Measurements from ENCODE around the gene TRAPPC3L. TPM values are rescaled to one million over a fixed set of nuclear protein-coding genes. Genes with fewer than 3 reads are reported as not detected.

The TRAPPC3L gene
- total and polyA plus RNA-seq, 9 of the 15 experiments (the other 6 are each of a cell fraction or from before 2014, with no cell fraction given) = not detected

GRCh38 chr6:116475141-116475540 is 70.3 kb downstream of the TRAPPC3L start:
- 0% methylated on average over 1 of the region's 1 CpG for WGBS (ENCODE audit: insufficient coverage, low coverage, missing lambda C conversion rate)
- TF ChIP-seq RNF219 (CRISPR knock-in tag; IDR thresholded peaks at IDR 0.05) = no peak
- TF ChIP-seq TBP (optimal IDR thresholded peaks at IDR 0.05; ENCODE audit: low read depth, low read length) = peak; percentile 13
- TF ChIP-seq NFATC3 (IDR thresholded peaks at IDR 0.05) = no peak
- no peak for TF ChIP-seq NONO (IDR thresholded peaks at IDR 0.05; ENCODE audit: low read depth in 2 of 2, low read length in 1 of 2)
- TF ChIP-seq, protein P1, sequence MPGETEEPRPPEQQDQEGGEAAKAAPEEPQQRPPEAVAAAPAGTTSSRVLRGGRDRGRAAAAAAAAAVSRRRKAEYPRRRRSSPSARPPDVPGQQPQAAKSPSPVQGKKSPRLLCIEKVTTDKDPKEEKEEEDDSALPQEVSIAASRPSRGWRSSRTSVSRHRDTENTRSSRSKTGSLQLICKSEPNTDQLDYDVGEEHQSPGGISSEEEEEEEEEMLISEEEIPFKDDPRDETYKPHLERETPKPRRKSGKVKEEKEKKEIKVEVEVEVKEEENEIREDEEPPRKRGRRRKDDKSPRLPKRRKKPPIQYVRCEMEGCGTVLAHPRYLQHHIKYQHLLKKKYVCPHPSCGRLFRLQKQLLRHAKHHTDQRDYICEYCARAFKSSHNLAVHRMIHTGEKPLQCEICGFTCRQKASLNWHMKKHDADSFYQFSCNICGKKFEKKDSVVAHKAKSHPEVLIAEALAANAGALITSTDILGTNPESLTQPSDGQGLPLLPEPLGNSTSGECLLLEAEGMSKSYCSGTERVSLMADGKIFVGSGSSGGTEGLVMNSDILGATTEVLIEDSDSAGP (CRISPR knock-in tag; IDR thresholded peaks at IDR 0.05) = no peak
- TF ChIP-seq, protein P2, sequence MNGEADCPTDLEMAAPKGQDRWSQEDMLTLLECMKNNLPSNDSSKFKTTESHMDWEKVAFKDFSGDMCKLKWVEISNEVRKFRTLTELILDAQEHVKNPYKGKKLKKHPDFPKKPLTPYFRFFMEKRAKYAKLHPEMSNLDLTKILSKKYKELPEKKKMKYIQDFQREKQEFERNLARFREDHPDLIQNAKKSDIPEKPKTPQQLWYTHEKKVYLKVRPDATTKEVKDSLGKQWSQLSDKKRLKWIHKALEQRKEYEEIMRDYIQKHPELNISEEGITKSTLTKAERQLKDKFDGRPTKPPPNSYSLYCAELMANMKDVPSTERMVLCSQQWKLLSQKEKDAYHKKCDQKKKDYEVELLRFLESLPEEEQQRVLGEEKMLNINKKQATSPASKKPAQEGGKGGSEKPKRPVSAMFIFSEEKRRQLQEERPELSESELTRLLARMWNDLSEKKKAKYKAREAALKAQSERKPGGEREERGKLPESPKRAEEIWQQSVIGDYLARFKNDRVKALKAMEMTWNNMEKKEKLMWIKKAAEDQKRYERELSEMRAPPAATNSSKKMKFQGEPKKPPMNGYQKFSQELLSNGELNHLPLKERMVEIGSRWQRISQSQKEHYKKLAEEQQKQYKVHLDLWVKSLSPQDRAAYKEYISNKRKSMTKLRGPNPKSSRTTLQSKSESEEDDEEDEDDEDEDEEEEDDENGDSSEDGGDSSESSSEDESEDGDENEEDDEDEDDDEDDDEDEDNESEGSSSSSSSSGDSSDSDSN (IDR thresholded peaks at IDR 0.05; ENCODE audit: borderline replicate concordance in 1 of 2, low read depth in 2 of 2, low read length in 2 of 2) = no peak
- ChIA-PET CTCF (ENCODE audit: low intra/inter-chr PET ratio) (no interaction called here), POLR2A (interaction anchor here (0.7 kb wide), 1 partner anchor 10 kb away, joined by 3 read pairs; no protein-coding TSS in a partner anchor)
- H3K27me3 ChIP-seq (ENCODE audit: control insufficient read depth in 2 of 2, insufficient read depth in 2 of 2, low read length in 2 of 2) = no peaks in the 10 kb centered on the region
- in situ Hi-C loops (cut with MboI) = no loop called here
- H3K79me2 ChIP-seq (ENCODE audit: control insufficient read depth, insufficient read depth, low read length) = no peaks in the 10 kb centered on the region
- no TSS peak for BruUV-seq (replicated peaks)
- no peaks in the 10 kb centered on the region for H3K9me1 ChIP-seq (ENCODE audit: control insufficient read depth, insufficient read depth, low read length)
- no peaks in the 10 kb centered on the region for H3K36me3 ChIP-seq (ENCODE audit: control insufficient read depth, insufficient read depth, low read length)
- H3K9me3 ChIP-seq (replicated peaks; ENCODE audit: control insufficient read depth, insufficient read depth, low read depth, low read length) = no peaks in the 10 kb centered on the region
- no peak overlapping the region for H3K9ac ChIP-seq (ENCODE audit: insufficient read depth in 1 of 2, low read depth in 2 of 2, low read length in 2 of 2)
- peak overlapping the region; percentile 81 for H2AFZ ChIP-seq (ENCODE audit: low read depth, low read length)
- no peak overlapping the region for H3K4me3 ChIP-seq
- intact Hi-C loops (cut with micrococcal nuclease) = no loop called here
- peak; percentile 69 for FAIRE-seq
- peak; percentile 54; the same call in 2 of the 3 replicates for ATAC-seq
- no peak overlapping the region for H3K4me2 ChIP-seq (ENCODE audit: insufficient read depth, low read length)
- no peak overlapping the region for H3K27ac ChIP-seq (ENCODE audit: extremely low read depth, low read depth, low read length)
- no peak for DNase-seq (ENCODE audit: extremely low read depth in 1 of 4, low spot score in 3 of 4)
- H3K4me1 ChIP-seq (replicated peaks in 1 of 2; ENCODE audit: control insufficient read depth in 2 of 2, insufficient read depth in 2 of 2, low read length in 2 of 2) = no peaks in the 10 kb centered on the region; a peak in 2 of 5 replicates
- H4K20me1 ChIP-seq (replicated peaks; ENCODE audit: control insufficient read depth, insufficient read depth, low read length) = no peaks in the 10 kb centered on the region
